ENCODE data around the gene LASP1NB. TPM values are rescaled to one million over a fixed set of nuclear protein-coding genes. Genes with fewer than 3 reads are reported as not detected.

The LASP1NB gene

GRCh38 chr17:38958756-38959155 is 33.3 kb downstream of the LASP1NB start:
- DNase-seq (ENCODE audit: low read depth in 2 of 3, low spot score in 2 of 3) = no peak

DNA sequence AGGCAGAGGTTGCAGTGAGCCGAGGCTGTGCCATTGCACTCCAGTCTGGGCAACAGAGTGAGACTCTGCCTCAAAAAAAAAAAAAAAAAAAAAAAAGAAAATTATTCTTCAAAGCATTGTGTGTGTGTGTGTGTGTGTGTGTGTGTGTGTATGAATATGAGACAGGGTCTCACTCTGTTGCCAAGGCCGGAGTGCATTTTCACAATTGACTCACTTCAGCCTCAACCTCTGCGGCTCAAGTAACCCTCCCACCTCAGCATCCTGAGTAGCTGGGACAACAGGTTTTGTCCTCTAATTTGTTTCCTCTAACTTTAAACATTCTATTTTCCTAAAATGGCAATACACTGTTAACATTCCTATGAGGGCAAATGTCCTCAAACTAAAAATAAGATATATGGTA is 34.1 kb downstream of the LASP1NB start:
- no peak for DNase-seq (ENCODE audit: low read depth in 2 of 3, low spot score in 2 of 3)

DNA sequence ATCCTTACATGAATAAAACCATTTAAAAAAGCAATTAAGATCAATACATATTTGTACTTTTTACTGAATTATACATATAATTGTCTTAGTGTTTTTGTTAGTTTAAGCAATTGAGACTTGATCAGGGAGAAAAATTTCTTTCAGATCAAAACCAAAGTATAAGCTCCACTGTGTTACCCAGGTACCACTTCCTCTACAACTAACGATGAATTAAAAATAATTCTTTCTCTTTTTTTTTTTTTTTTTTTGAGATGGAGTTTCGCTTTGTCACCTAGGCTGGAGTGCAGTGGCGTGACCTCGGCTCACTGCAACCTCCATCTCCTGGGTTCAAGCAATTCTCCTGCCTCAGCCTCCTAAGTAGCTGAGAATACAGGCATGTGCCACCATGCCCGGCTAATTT is 35.0 kb downstream of the LASP1NB start:
- no peak for DNase-seq (ENCODE audit: low read depth in 2 of 3, low spot score in 2 of 3)

GRCh38 chr17:38961413-38961812 is 36.0 kb downstream of the LASP1NB start:
- DNase-seq (ENCODE audit: low read depth in 2 of 3, low spot score in 2 of 3) = no peak

GRCh38 chr17:38967290-38967738 is 41.9 kb downstream of the LASP1NB start, which contains the start of gene FBXO47:
TSS of gene FBXO47 (minus strand) at chr17:38967403. CDS start at chr17:38963025, 4,378 bp downstream.
- DNase-seq (ENCODE audit: low read depth in 2 of 3, low spot score in 2 of 3) = peak; percentile 40 to 95 (median 90)

DNA sequence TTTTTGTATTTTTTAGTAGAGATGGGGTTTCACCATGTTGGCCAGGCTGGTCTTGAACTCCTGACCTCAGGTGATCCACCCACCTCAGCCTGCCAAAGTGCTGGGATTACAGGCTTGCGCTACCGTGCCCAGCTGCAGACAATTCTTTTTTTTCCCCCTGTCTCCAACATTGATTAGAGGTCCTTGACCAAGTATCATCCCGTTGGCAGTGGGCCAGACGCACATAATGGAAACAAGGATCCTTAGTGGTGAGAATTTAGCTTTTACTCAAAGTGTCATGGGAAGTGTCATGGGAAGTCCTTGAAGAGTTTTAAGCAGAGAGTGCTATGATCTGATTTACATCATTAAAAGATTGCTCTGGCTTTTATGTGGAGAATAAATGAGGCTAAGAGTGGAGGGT is 43.9 kb downstream of the LASP1NB start:
- no peak for DNase-seq (ENCODE audit: low read depth in 2 of 3, low spot score in 2 of 3)

DNA sequence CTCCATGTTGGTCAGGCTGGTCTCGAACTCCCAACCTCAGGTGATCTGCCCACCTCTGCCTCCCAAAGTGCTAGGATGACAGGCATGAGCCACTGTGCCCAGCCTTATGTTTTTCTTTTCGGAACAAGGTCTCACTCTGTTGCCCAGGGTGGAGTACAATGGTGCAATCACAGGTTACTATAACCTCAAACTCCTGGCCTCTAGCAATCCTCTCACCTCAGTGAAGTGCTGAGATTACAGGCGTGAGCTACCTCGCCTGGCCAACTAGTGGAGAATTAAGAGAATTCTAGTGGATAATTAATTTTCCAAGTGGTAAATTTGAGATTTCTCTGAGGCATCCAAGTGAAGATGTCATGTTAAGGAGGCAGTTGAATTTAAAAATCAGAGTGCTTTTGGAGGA is 44.7 kb downstream of the LASP1NB start:
- no peak for DNase-seq (ENCODE audit: low read depth in 2 of 3, low spot score in 2 of 3)

DNA sequence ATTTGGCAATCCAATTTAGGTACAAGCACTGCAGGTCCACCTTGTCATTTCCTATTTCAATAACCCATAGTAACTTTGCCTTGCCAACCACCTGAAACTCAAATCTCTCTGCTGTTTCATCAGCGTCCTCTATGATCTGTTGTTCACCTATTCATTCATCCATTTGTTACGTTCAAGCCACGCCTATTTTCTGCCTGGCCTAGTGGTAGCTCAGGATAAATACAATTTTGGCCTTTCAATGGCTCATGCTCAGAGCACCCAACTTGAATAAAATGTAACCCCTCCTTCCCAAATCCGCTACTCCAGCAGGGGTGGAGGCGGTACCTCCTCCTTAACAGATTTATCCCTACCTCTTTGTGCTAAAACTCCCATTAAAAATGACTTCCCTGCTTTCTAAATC is 45.4 kb downstream of the LASP1NB start:
- DNase-seq (ENCODE audit: low read depth in 2 of 3, low spot score in 2 of 3) = no peak

DNA sequence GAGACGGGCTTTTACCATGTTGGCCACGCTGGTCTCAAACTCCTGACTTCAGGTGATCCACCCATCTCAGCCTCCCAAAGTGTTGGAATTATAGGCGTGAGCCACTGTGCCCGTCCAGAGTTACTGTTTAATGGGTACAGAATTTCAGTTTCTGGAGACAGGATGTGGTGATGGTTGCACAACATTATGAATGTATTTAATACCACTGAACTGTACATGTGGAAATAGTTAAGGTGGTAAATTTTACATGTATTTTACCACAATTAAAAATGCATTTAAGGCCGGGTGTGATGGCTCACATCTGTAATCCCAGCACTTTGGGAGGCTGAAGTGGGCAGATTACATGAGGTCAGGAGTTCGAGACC is 50.8 kb downstream of the LASP1NB start:
- DNase-seq (ENCODE audit: low read depth in 2 of 3, low spot score in 2 of 3) = peak in 1 of 3 donors; percentile 45

- no peak for DNase-seq (ENCODE audit: low read depth in 2 of 3, low spot score in 2 of 3)
Measured at GRCh38 chr17:38978180-38978579, 52.8 kb downstream of the LASP1NB start.

Small RNA genes lying within 50 kb of the gene (small RNA-seq; reads per million reads assigned to genes)
- not detected for gene MIR6779

Other genes with a start within 250 kb of the LASP1NB start
- 71.6 TPM for gene MLLT6, start 220.3 kb upstream of the LASP1NB start, total RNA-seq
- gene CISD3, start 195.3 kb upstream of the LASP1NB start, total RNA-seq = 2.4 TPM
- gene PCGF2, start 177.3 kb upstream of the LASP1NB start, total RNA-seq = not detected
- gene PSMB3, start 172.9 kb upstream of the LASP1NB start, total RNA-seq = 298 TPM
- 55.5 TPM for gene PIP4K2B, start 126.1 kb upstream of the LASP1NB start, total RNA-seq
- 17.0 TPM for gene CWC25, start 100.3 kb upstream of the LASP1NB start, total RNA-seq
- 1,418 TPM for gene RPL23, start 71.9 kb upstream of the LASP1NB start, total RNA-seq
- 81.9 TPM for gene LASP1, start 55.6 kb upstream of the LASP1NB start, total RNA-seq
- gene FBXO47, start 41.8 kb downstream of the LASP1NB start, total RNA-seq = not detected
- under 0.01 TPM for gene PLXDC1, start 226.0 kb downstream of the LASP1NB start, total RNA-seq
- 0.54 TPM for gene ARL5C, start 240.5 kb downstream of the LASP1NB start, total RNA-seq

Measured in hematopoietic multipotent progenitor cell (in vitro differentiated cells).